ENCODE measurements around the gene ERG28.

ERG28 gene

DNA sequence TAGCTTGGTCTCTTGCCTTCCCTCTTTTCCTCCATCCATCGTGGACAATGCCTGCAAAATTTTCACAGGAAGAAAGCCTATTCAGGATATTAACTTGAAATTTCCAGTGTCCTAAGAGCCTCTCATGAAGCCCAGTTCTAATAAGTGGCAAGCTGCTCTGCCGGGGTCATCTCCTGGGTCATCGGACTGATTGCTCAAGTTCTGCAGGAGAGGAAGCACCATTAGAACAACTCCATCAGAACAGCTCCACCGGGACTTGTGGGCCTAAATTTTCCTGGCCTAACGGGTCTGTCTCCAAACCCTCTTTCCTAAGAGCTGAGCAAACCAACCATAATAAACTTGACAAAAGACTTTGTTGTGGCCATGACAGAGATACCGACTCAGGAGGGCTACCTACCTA lies 13.9 kb downstream of the ERG28 start:
- DNase-seq: peak in 1 of 2 donors; percentile 65
- intact Hi-C loops (cut with DNase I; ENCODE audit: low total_unique reads): no loop called here
- Histone ChIP-seq H3K27ac (no peak overlapping the region), H3K4me1 (peaks cover 0 to 17% (median 4%) of the 10 kb centered on the region in 4 donors), H3K4me3 (no peak overlapping the region), H3K9me3 (no peaks in the 10 kb centered on the region), H3K27me3 (no peaks in the 10 kb centered on the region), H3K36me3 (peaks cover 22 to 49% (median 27%) of the 10 kb centered on the region in 3 donors)
- TF ChIP-seq, protein P1, sequence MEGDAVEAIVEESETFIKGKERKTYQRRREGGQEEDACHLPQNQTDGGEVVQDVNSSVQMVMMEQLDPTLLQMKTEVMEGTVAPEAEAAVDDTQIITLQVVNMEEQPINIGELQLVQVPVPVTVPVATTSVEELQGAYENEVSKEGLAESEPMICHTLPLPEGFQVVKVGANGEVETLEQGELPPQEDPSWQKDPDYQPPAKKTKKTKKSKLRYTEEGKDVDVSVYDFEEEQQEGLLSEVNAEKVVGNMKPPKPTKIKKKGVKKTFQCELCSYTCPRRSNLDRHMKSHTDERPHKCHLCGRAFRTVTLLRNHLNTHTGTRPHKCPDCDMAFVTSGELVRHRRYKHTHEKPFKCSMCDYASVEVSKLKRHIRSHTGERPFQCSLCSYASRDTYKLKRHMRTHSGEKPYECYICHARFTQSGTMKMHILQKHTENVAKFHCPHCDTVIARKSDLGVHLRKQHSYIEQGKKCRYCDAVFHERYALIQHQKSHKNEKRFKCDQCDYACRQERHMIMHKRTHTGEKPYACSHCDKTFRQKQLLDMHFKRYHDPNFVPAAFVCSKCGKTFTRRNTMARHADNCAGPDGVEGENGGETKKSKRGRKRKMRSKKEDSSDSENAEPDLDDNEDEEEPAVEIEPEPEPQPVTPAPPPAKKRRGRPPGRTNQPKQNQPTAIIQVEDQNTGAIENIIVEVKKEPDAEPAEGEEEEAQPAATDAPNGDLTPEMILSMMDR (IDR thresholded peaks at IDR 0.05): no peak

DNA sequence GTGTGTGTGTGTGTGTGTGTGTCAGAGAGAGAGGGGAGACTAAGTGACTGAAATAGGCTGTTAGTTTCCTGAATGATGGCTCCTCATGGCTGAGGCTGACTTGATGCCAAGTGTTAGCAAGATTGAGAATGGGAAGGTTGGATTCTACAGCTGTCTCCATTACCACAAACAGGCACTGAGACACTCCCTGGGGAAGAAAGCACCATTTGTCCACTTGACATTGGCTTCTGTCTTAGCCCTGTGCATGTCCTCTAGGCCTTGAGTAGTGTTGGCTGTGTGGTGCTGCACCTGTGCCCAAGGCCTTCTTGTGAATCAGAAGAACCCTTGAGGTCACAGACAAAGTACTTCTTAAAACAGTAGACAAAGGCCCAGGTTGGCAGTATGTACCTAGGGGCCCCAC lies 15.6 kb downstream of the ERG28 start:
- TF ChIP-seq, protein P1 (IDR thresholded peaks at IDR 0.05): no peak
- peaks cover 5 to 32% (median 15%) of the 10 kb centered on the region in 3 donors for H3K36me3 ChIP-seq
- no peak for DNase-seq
- no peaks in the 10 kb centered on the region for H3K27me3 ChIP-seq
- H3K4me3 ChIP-seq: no peak overlapping the region
- peaks cover 0 to 17% (median 4%) of the 10 kb centered on the region in 4 donors for H3K4me1 ChIP-seq
- no peak overlapping the region for H3K27ac ChIP-seq
- intact Hi-C loops (cut with DNase I; ENCODE audit: low total_unique reads): no loop called here
- H3K9me3 ChIP-seq: no peaks in the 10 kb centered on the region

DNA sequence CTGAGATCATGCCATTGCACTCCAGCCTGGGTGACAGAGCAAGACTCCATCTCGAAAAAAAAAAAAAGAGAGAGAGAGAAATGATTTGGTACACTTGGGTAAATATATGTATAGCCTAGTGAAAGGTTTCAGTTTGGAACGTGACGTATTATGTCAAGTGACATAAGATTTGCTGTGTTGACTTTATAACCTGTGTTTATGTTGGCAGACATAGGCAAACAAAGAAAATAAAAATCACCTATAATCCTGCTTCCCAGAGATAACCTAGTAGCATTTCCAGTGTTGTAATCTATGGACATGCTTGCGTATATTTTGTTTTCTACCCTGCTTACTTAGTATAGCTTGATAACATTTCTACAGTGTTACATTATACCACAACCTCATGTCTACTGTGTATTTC lies 16.7 kb downstream of the ERG28 start:
- intact Hi-C loops (cut with DNase I; ENCODE audit: low total_unique reads): no loop called here
- TF ChIP-seq, protein P1 (IDR thresholded peaks at IDR 0.05): no peak
- H3K9me3 ChIP-seq: no peaks in the 10 kb centered on the region
- H3K4me3 ChIP-seq: no peak overlapping the region
- no peak for DNase-seq
- no peak overlapping the region for H3K27ac ChIP-seq
- H3K27me3 ChIP-seq: no peaks in the 10 kb centered on the region
- peaks cover 0 to 17% (median 4%) of the 10 kb centered on the region in 4 donors for H3K4me1 ChIP-seq
- peaks cover 0 to 21% (median 5%) of the 10 kb centered on the region in 3 donors for H3K36me3 ChIP-seq

DNA sequence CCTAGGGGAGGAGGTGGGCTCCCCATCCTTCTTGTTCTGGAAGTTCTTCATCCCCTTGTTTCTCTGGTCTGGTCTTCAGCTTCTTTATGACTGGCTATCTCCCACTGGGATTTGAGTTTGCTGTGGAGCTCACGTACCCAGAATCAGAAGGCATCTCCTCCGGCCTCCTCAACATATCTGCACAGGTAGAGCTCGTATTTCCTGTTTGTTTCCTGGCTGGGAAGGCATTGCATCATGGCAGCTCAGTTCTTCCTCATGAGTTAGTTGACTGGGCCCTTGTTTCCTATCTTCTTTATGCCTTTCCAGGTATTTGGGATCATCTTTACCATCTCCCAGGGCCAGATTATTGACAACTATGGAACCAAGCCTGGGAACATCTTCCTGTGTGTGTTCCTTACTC lies 19.8 kb downstream of the ERG28 start:
- Histone ChIP-seq H3K36me3 (peaks cover 0 to 5% (median 0%) of the 10 kb centered on the region in 3 donors), H3K9me3 (no peaks in the 10 kb centered on the region), H3K27ac (no peak overlapping the region), H3K4me3 (no peak overlapping the region), H3K27me3 (no peaks in the 10 kb centered on the region), H3K4me1 (no peaks in the 10 kb centered on the region)
- no peak for DNase-seq
- TF ChIP-seq, protein P1 (IDR thresholded peaks at IDR 0.05): no peak
- intact Hi-C loops (cut with DNase I; ENCODE audit: low total_unique reads): no loop called here

DNA sequence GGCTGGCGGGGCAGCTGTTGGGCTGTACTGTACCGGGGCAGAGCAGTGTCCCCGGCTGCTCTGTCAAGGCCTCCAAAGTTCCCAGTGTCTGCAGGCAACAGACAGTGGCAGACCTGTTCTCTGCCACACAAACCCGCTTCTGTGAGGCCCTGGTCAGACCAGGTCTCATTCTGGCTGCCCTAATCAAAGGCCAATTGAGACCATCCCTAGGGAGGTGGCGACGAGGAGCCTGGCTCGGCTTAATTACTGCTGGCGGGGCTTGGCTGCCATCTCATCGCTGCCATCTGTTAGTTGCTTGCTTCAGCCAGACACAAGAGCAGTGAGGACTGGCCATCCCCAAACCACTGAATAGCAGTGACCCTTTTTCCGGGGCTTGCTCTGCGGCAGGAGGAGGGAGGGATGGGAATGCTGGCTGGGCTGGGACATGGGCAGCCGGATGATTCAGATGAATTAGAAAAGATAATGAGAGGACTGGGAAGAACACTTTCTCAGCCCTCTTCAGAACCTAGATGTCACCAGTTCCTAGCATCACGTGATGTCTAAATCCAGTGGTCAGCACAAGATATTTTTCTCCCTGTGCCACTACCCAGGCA lies 24.5 kb downstream of the ERG28 start:
- DNase-seq: no peak

More for the DNA sequence above, 24.5 kb downstream of the ERG28 start:
- no peaks in the 10 kb centered on the region for H3K27me3 ChIP-seq
- peaks cover 0 to 2% (median 0%) of the 10 kb centered on the region in 3 donors for H3K36me3 ChIP-seq
- TF ChIP-seq, protein P1 (IDR thresholded peaks at IDR 0.05): no peak
- no peaks in the 10 kb centered on the region for H3K9me3 ChIP-seq
- H3K4me3 ChIP-seq: no peak overlapping the region
- H3K4me1 ChIP-seq: no peaks in the 10 kb centered on the region
- H3K27ac ChIP-seq: no peak overlapping the region
- intact Hi-C loops (cut with DNase I; ENCODE audit: low total_unique reads): no loop called here
